Measurements from ENCODE around the gene CELF4.

DNA sequence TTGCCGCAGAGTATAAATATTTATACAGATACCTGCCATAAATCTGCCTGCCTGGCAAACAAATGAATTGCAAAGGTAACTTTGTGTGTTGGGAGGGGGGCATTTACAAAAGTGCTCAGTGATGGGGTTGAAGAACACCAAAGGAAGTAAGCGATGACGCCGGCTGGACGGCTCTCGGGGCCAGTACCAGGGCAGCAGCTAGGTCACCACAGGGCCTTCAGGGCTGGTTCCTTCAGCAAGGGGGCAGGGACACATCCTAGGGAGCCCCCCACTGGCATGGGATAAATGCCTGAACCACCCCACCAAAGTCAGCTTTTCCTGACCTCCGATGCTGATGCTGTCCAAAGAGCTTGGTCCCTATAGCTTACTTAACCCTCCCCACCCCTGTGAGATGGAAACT, 190.4 kb downstream of the CELF4 start:
- TF ChIP-seq EZH2 (IDR thresholded peaks at IDR 0.05), result no peak
- TF ChIP-seq POLR2AphosphoS5 (IDR thresholded peaks at IDR 0.05; ENCODE audit: borderline replicate concordance, low read depth, low read length), result no peak

Measured in SK-N-MC (cell line).